T-helper 17 cell (primary cell): ENCODE results near the gene C6orf132. TPM values are rescaled to one million over a fixed set of nuclear protein-coding genes. Genes with fewer than 3 reads are reported as not detected.
"Not testable (repeated sequence)": the region's sequence is repeated elsewhere in the genome, so short reads cannot be mapped to it uniquely, and the experiment has no call there.

Source experiments
- ATAC-seq: fragments of 150-1000 bp; cut with Tn5 transposase; 2 replicates; pipeline ENCODE4 v1.10.0; 2021; ENCODE audit warnings: mild to moderate bottlenecking, moderate library complexity
- DNase-seq, 3 donors: peaks; one replicate each; pipeline versions ENCODE4 v3.0.0 to v3.0.0-alpha.2; 2020 to 2021
- H3K9me3 ChIP-seq: one replicate; pipeline ENCODE4 v1.7.0; 2013; ENCODE audit warnings: low read length, mild to moderate bottlenecking; ENCODE audit not compliant: control insufficient read depth, poor library complexity, severe bottlenecking
- H3K27ac Mint-ChIP-seq: one replicate; pipeline ENCODE4 v1.8.0; 2022; ENCODE audit warnings: mild to moderate bottlenecking, moderate library complexity, mixed read lengths
- H3K27me3 Mint-ChIP-seq: one replicate; pipeline ENCODE4 v1.8.0; 2022; ENCODE audit warnings: mixed read lengths
- H3K36me3 Mint-ChIP-seq: one replicate; pipeline ENCODE4 v1.8.0; 2022; ENCODE audit warnings: low read depth, mixed read lengths
- H3K4me1 Mint-ChIP-seq: one replicate; pipeline ENCODE4 v1.8.0; 2022; ENCODE audit warnings: mild to moderate bottlenecking, mixed read lengths
- H3K4me3 Mint-ChIP-seq: one replicate; pipeline ENCODE4 v1.8.0; 2022; ENCODE audit warnings: mild to moderate bottlenecking, moderate library complexity, mixed read lengths
- total RNA-seq, 4 donors: library from RNA in 2 of 4; stranded (reverse) in 2 of 4; gene quantifications; one replicate each; pipeline ENCODE4 v1.2.3 and lab custom pipeline; 2022 to 2026

The C6orf132 gene
- total RNA-seq, 2 donors from 2014 or later: not detected

DNA sequence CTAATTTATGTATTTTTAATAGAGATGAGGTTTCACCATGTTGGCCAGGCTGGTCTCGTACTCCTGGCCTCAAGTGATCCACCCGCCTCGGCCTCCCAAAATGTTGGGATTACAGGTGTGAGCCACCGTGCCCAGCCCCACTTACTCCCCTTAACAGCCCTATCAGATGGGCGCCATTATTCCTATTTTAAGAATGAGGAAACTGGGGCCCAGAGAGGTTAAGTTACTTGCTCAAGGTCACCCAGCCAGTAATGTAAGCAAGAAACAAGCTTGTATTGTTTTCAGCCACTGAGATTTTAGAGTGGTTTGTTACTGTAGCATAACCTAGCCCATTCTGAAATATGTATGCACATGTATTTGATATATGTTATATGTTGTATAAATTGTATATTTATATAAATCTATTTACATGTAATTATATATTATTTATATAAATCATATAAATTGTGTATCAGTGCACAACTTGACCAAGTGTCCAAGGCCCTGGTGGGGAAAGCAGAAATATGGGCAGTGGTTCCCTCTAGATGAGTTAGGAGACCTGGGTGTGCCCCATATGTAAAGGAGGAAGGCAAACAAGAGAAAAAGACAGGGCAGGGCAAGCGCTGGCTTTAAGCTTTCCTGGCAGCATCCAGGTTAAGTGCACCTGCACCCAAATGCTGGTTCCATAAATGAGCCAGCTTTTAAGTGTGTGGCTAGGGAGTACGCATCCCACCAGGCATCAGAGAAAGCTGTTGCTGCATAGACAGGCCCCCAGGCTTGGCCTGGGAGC lies 29.6 kb upstream of the C6orf132 start:
- DNase-seq (no peak), ATAC-seq (no peak)
- no peaks in the 10 kb centered on the region for H3K4me1 Mint-ChIP-seq
- no peaks in the 10 kb centered on the region for H3K36me3 Mint-ChIP-seq
- no peak overlapping the region for H3K4me3 Mint-ChIP-seq
- no peak overlapping the region for H3K27ac Mint-ChIP-seq
- no peaks in the 10 kb centered on the region for H3K9me3 ChIP-seq
- H3K27me3 Mint-ChIP-seq: peaks cover 13% of the 10 kb centered on the region

DNA sequence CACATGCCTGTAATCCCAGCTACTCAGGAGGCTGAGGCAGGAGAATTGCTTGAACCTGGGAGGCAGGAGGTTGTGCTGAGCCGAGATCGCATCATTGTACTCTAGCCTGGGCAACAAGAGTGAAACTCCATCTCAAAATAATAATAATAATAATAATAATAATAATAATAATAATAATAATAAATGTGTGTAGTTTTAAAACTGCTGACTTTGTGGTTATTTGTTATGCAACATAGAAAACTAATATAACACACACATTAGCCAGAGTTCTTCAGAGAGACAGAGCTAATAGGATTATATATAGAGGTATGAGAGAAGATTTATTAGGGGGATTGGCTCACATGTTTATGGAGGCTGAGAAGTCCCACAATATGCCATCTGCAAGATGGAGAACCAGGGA lies 27.4 kb upstream of the C6orf132 start:
- not testable (repeated sequence) for H3K4me1 Mint-ChIP-seq, H3K27ac Mint-ChIP-seq, H3K9me3 ChIP-seq, DNase-seq, ATAC-seq, H3K36me3 Mint-ChIP-seq, H3K4me3 Mint-ChIP-seq
- peaks cover 13% of the 10 kb centered on the region for H3K27me3 Mint-ChIP-seq

GRCh38 chr6:42168650-42169049 lies 26.2 kb upstream of the C6orf132 start:
- DNase-seq: no peak
- no peak overlapping the region for H3K4me3 Mint-ChIP-seq
- H3K4me1 Mint-ChIP-seq: peaks cover 7% of the 10 kb centered on the region
- H3K36me3 Mint-ChIP-seq: no peaks in the 10 kb centered on the region
- H3K27me3 Mint-ChIP-seq: peaks cover 12% of the 10 kb centered on the region
- no peak for ATAC-seq
- no peak overlapping the region for H3K27ac Mint-ChIP-seq
- H3K9me3 ChIP-seq: no peaks in the 10 kb centered on the region

- peak overlapping the region; percentile 31 for H3K4me3 Mint-ChIP-seq
Observed at GRCh38 chr6:42166444-42167141, 24.2 kb upstream of the C6orf132 start.

GRCh38 chr6:42165016-42165415 lies 22.6 kb upstream of the C6orf132 start:
- ATAC-seq (no peak), DNase-seq (no peak)
- Mint-ChIP-seq H3K27ac (no peak overlapping the region), H3K36me3 (no peaks in the 10 kb centered on the region), H3K27me3 (peaks cover 26% of the 10 kb centered on the region), H3K4me1 (peaks cover 8% of the 10 kb centered on the region), H3K4me3 (no peak overlapping the region)
- no peaks in the 10 kb centered on the region for H3K9me3 ChIP-seq

More at GRCh38 chr6:42166444-42167141, 24.2 kb upstream of the C6orf132 start:
- Mint-ChIP-seq H3K4me1 (peaks cover 7% of the 10 kb centered on the region), H3K27me3 (peaks cover 11% of the 10 kb centered on the region), H3K27ac (no peak overlapping the region), H3K36me3 (no peaks in the 10 kb centered on the region)
- ATAC-seq (peak; percentile 92), DNase-seq (peak; percentile 54 to 77 (median 61))
- H3K9me3 ChIP-seq: no peaks in the 10 kb centered on the region

DNA sequence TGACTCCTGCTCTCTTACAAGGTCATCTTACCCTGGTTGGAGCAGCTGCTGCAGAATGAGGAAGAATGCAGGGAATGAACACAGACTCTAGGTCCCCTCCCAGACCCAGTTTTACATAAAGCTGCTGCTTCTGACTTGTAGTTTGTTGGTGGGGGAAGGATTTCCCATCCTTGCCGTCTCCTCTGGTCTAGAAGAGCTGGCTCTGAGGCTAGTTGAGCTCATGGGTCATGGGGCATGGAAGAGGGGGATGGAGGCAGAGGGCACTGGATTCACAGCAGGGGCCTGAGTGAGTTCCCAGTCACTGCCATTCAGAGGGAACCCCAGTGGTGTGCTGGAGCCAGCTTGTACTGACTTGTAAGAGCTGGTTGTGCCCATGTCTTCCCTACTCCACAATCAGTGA lies 21.6 kb upstream of the C6orf132 start:
- H3K27me3 Mint-ChIP-seq: peaks cover 26% of the 10 kb centered on the region

GRCh38 chr6:42162812-42163211 lies 20.4 kb upstream of the C6orf132 start:
- ATAC-seq (no peak), DNase-seq (no peak)
- no peaks in the 10 kb centered on the region for H3K36me3 Mint-ChIP-seq

More for the DNA sequence above, 21.6 kb upstream of the C6orf132 start:
- H3K9me3 ChIP-seq: no peaks in the 10 kb centered on the region
- Mint-ChIP-seq H3K27ac (no peak overlapping the region), H3K4me1 (peaks cover 8% of the 10 kb centered on the region), H3K36me3 (no peaks in the 10 kb centered on the region), H3K4me3 (no peak overlapping the region)
- no peak for ATAC-seq
- DNase-seq: no peak

GRCh38 chr6:42162384-42162783 lies 20.0 kb upstream of the C6orf132 start:
- H3K4me3 Mint-ChIP-seq: no peak overlapping the region
- H3K27ac Mint-ChIP-seq: no peak overlapping the region
- H3K9me3 ChIP-seq: no peaks in the 10 kb centered on the region
- peaks cover 8% of the 10 kb centered on the region for H3K4me1 Mint-ChIP-seq
- H3K36me3 Mint-ChIP-seq: no peaks in the 10 kb centered on the region
- ATAC-seq: no peak
- peaks cover 18% of the 10 kb centered on the region for H3K27me3 Mint-ChIP-seq
- no peak for DNase-seq

More at GRCh38 chr6:42162812-42163211, 20.4 kb upstream of the C6orf132 start:
- Mint-ChIP-seq H3K27me3 (peaks cover 18% of the 10 kb centered on the region), H3K4me1 (peaks cover 8% of the 10 kb centered on the region), H3K4me3 (no peak overlapping the region), H3K27ac (no peak overlapping the region)
- H3K9me3 ChIP-seq: no peaks in the 10 kb centered on the region

GRCh38 chr6:42159431-42160024 lies 17.1 kb upstream of the C6orf132 start:
- ATAC-seq (no peak), DNase-seq (no peak)
- H3K27ac Mint-ChIP-seq: no peak overlapping the region
- no peak overlapping the region for H3K4me3 Mint-ChIP-seq
- H3K9me3 ChIP-seq: no peaks in the 10 kb centered on the region
- H3K4me1 Mint-ChIP-seq: peaks cover 2% of the 10 kb centered on the region
- H3K36me3 Mint-ChIP-seq: no peaks in the 10 kb centered on the region
- peaks cover 18% of the 10 kb centered on the region for H3K27me3 Mint-ChIP-seq

DNA sequence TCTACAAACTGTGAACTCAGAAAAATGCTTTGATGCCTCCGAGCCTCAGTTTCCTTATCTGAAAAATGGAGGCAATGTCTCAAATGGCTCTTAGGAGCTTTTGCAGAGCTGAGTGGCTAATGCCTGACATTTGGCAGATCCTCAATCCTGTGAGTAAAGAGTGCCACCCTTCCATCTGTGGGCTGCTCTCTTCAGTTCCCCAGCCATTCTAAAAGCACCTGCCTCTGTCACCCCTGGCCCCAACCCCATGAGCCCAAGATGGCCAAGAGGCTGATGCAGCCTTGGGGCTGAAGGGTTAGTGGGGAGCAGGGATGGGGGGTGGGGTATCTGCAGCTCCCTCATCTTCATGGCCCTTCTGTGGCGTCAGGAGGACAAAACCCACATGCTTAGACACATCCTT lies 16.2 kb upstream of the C6orf132 start:
- Mint-ChIP-seq H3K27me3 (peaks cover 18% of the 10 kb centered on the region), H3K27ac (no peak overlapping the region), H3K36me3 (no peaks in the 10 kb centered on the region), H3K4me1 (peaks cover 2% of the 10 kb centered on the region), H3K4me3 (no peak overlapping the region)
- ATAC-seq: no peak
- H3K9me3 ChIP-seq: no peaks in the 10 kb centered on the region
- DNase-seq: no peak

GRCh38 chr6:42158011-42158410 lies 15.6 kb upstream of the C6orf132 start:
- DNase-seq: no peak
- H3K36me3 Mint-ChIP-seq: no peaks in the 10 kb centered on the region
- peaks cover 18% of the 10 kb centered on the region for H3K27me3 Mint-ChIP-seq
- no peaks in the 10 kb centered on the region for H3K9me3 ChIP-seq
- no peak overlapping the region for H3K27ac Mint-ChIP-seq
- H3K4me3 Mint-ChIP-seq: no peak overlapping the region
- peaks cover 2% of the 10 kb centered on the region for H3K4me1 Mint-ChIP-seq
- no peak for ATAC-seq

DNA sequence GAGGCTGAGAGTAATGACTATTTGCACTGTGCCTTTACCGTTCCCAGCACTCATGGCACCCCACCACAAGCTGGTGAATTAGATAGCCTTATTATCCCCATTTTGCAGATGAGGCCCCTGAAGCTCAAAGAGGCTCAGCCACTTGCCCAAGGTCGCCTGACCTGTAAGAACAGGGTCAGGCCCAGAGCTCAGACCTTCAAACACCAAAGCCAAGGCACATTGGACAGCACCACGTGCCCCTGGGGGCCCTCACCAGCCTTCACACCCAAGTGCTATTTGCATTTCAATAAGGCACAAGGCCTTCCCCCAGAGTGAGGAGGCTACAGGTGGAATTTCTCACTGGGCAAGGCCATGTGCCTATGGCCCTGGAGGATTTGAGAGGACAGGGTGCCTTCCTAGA lies 14.2 kb upstream of the C6orf132 start:
- ATAC-seq: no peak
- Mint-ChIP-seq H3K27ac (no peak overlapping the region), H3K27me3 (peaks cover 20% of the 10 kb centered on the region), H3K36me3 (no peaks in the 10 kb centered on the region), H3K4me3 (no peak overlapping the region), H3K4me1 (peaks cover 4% of the 10 kb centered on the region)
- no peak for DNase-seq
- H3K9me3 ChIP-seq: no peaks in the 10 kb centered on the region

GRCh38 chr6:42155293-42155692 lies 12.9 kb upstream of the C6orf132 start:
- H3K27ac Mint-ChIP-seq: no peak overlapping the region
- H3K4me3 Mint-ChIP-seq: no peak overlapping the region
- ATAC-seq (no peak), DNase-seq (no peak)
- no peaks in the 10 kb centered on the region for H3K9me3 ChIP-seq
- peaks cover 2% of the 10 kb centered on the region for H3K4me1 Mint-ChIP-seq
- peaks cover 6% of the 10 kb centered on the region for H3K27me3 Mint-ChIP-seq
- H3K36me3 Mint-ChIP-seq: no peaks in the 10 kb centered on the region
